Suppressor macrophage treated with lipopolysaccharide for 4 hours (primary cell): ENCODE data around the gene ACP2.
"Not testable (repeated sequence)": the region's sequence is repeated elsewhere in the genome, so short reads cannot be mapped to it uniquely, and the experiment has no call there.

Experiments used
- DNase-seq: peaks from one replicate; pipeline ENCODE4 v3.0.0-alpha.2; 2020

ACP2 gene

DNA sequence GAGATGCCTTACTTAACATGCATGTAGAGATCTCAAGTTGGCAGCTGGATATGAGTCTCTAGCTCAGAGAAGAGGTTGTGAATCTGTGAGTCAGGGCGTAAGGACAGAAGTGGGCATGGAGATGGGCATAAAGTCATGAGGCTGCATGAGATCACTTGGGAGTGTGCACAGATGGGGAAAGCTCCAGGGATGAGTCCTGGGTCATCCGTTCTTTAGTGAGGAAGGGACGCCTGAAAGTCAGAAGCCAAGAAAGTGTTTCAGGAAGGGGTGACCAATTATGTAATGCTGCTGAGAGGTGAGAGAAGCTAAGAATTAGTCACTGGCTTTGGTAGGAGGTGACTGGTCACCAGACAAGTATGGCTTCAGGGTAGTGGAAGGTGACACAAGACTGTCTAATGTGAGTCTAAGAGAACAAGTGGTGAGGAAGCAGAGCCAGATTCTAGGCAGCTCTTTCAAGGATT is 6.7 kb downstream of the ACP2 start:
- DNase-seq = peak; percentile 96

- no peak for DNase-seq
Observed at GRCh38 chr11:47239852-47240251, 8.8 kb downstream of the ACP2 start.

- DNase-seq = no peak
Observed at GRCh38 chr11:47236482-47236881, 12.1 kb downstream of the ACP2 start.

DNA sequence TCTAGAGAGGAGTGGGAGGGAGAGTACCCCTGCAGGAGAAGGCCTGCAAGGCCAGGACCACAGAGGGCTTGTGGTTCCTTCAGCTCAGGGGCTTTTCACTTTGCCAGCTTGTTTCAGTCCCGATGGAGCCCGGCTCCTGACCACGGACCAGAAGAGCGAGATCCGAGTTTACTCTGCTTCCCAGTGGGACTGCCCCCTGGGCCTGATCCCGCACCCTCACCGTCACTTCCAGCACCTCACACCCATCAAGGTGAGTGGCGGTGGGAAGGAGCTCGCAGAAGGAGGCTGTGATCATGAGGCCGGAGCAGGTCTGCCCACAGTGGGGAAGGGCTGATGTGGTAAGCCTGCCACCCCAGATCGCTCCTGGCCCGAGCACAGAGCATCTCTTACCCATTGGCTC is 13.5 kb downstream of the ACP2 start:
- DNase-seq = no peak

GRCh38 chr11:47234669-47235100 is 13.9 kb downstream of the ACP2 start:
- DNase-seq = no peak

DNA sequence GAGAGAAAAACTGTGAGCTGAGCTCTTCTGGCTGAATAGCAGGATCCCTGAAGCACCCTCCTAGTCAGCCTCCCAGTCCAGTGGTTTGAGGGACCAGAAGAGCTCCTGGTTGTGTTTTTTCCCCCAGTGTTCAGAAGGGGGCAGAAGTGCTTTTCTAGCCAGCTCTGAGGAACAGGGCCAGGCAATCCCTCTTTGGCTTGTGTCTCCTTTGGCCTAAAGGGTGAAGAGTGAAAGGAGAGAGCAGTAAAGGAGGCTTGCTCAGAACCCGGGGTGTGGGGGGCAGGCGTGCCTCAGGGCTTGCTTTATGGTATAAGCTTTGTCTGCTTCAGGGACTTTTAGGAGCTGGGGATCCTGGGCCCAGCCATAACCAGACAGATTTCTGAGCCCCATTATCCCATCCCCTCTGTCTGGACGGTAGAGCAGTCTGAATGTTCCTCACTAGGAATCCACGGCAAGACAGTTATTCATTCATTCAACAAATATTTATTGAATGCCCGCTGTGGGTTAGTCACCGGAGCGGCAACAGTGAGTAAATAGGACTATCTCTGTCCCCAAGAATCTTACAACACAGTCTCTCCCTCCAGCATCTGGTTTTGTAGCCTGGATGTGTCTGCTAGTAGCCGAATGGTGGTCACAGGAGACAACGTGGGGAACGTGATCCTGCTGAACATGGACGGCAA is 14.5 kb downstream of the ACP2 start:
- peak; percentile 68 for DNase-seq

DNA sequence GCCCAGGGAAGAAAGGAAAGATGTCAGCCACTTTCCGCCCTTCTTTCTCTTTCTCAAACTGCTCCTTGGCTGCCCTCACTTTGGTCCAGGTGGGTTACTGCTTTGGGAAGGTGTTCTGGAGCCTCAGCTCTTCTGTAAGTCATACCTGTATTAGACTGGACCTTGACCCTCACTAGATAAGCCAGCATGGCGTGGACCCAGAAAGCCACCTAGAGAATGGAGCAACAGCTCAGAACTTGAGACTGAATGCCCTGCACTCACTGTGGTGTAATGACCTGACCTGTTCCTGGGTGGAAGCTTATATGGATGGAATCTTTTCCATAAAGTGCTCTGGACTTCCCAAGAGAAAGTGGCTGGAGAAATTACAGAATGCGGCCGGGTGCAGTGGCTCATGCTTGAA is 15.6 kb downstream of the ACP2 start:
- no peak for DNase-seq

GRCh38 chr11:47229161-47229560 is 19.5 kb downstream of the ACP2 start:
- no peak for DNase-seq

DNA sequence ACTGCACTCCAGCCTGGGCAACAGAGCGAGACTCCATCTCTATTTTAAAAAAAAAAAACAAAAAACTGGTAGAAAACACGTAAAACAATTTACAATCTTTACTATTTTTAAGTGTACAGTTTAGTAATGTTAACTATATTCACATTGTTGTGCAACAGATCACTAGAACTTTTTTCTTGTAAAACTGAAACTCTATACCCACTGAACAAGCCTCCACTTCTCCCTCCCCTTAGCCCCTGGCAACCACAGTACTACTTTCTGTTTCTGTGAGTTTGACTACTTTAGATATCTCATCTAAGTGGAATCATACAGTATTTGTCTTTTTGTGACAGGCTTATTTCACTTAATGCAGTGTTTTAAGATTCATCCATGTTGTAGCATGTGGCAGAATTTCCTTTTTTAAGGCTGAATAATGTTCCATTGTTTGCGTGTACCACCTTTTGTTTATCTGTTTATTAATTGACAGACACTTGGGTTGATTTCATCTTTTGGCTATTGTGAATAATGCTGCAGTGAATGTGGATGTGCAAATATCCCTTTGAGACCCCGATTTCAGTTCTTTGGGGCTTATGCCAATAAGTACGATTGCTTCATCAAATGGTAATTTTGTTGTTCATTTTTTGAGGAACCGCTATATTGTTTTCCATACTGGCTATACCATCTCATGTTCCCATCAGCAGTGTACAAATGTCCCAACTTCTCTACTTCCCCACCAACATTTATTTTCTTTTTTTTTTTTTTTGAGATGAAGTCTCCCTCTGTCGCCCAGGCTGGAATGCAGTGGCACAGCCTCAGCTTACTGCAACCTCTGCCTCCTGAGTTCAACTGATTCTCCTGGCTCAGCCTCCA is 22.8 kb downstream of the ACP2 start:
- peak; percentile 83 for DNase-seq

DNA sequence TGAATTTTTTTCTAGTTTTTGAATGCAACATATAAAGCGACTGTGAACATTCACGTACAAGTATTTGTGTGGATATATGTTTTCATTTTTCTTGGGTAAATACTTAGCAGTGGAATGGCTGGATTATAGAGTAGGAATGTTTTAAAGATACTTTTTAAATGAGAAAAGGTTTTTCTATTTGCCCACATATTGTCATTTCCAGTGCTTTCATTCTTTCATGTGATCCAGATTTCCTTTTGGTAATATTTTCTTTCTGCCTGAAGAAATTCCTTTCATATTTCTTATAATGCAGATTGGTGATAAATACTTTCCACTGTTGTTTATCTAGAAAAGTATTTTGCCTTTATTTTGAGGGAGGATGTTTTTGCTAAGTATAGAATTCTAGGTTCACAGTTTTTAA is 25.9 kb downstream of the ACP2 start:
- no peak for DNase-seq

- DNase-seq = peak; percentile 39
Observed at GRCh38 chr11:47220401-47220821, 28.2 kb downstream of the ACP2 start.

GRCh38 chr11:47216121-47216798 is 32.4 kb downstream of the ACP2 start:
- peak; percentile 57 for DNase-seq

GRCh38 chr11:47215366-47215910 is 33.2 kb downstream of the ACP2 start:
- no peak for DNase-seq

DNA sequence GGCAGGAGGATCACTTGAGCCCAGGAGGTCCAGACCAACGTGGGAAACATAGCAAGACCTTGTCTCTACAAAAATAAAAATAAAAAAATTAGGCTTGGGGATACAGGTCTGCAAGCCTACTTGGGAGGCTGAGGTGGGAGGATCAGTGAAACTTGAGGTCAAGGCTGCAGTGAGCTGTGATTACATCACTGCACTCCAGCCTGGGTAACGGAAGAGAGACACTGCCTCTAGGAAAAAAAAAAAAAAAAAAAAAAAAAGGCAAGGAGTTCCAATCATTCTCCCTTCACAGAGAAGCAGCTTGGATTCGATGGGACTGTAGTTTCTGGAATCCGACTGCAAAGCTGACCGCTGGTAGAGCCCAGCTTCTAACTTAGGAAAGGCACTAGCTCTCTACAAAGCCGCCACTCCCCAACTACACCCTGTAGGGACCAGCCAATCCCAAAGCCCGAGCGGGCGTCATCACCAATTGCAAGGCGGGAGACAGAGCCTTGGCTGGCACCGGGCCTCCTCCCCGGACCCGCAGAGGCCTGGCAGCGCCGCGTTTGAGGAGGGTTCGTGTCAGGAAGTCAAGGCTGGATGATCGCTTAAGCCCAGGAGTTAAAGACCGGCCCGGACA is 34.6 kb downstream of the ACP2 start:
- DNase-seq = peak; percentile 93

DNA sequence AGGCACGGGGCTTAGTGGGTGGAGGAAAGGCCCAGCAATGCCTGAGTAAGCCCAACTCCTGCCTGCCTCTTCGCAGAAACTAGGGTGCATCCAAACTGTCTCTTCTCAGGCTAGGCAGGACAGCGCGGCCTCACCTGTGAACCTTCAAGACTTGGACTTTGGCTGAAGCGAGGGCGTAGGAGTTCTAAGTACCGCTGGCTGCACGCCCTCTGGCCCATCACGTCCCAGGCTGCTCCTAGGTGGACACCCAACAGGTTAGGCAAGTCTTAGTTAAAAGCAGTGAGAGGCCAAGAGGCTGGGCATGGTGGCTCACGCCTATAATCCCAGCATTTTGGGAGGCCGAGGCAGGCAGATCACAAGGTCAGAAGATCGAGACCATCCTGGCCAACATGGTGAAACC is 35.7 kb downstream of the ACP2 start:
- DNase-seq = no peak

DNA sequence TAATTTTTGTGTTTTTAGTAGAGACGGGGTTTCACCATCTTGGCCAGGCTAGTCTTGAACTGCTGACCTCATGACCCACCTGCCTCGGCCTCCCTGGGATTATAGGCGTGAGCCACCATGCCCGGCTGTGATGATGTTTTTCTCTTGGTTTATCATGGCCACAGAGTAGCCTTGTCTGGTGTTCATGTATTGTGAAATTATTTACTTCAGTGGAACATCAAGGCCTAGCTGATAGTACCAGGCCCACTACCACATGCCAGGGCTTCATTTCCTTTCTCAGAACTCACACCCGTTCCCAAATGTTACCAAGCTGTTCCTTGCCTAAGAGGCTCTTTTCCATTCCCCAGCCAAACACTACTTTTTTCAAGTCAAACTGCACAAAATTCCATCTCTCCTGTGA is 40.0 kb downstream of the ACP2 start:
- DNase-seq = no peak

DNA sequence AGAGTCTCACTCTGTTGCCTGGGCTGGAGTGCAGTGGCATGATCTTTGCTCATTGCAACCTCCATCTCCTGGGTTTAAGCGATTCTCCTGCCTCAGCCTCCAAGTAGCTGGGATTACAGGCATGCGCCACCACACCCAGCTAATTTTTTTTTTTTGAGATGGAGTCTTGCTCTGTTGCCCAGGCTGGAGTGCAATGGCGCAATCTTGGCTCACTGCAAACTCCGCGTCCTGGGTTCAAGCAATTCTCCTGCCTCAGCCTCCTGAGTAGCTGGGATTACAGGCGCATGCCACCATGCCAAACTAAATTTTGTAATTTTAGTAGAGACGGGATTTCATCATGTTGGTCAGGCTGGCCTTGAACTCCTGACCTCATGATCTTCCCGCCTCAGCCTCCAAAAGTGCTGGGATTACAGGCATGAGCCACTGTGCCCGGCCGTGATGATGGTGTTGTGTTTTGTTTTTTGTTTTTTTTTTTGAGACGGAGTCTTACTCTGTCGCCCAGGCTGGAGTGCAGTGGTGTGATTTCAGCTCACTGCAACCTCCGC is 40.5 kb downstream of the ACP2 start:
- DNase-seq = not testable (repeated sequence)

DNA sequence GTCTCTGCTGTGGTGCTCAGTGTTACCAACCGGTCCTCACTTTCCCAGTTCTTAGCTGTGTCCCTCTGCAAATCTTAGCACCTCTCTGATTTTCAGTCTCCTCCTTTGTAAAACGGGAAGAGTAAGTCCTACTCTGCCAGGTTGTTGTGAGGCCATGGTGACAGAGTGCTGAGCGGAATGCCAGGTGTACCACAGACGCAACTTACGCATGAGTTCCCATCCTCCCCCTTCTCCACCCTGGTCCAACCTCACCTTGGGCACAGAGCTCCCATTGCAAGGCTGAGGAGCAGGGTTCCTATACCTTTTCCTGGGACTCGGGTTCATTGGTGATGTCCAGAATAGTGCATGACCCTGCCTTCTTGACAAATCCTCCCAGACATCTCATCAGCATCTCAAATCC is 41.2 kb downstream of the ACP2 start:
- no peak for DNase-seq

- not testable (repeated sequence) for DNase-seq
Observed at GRCh38 chr11:47206577-47206976, 42.0 kb downstream of the ACP2 start.

DNA sequence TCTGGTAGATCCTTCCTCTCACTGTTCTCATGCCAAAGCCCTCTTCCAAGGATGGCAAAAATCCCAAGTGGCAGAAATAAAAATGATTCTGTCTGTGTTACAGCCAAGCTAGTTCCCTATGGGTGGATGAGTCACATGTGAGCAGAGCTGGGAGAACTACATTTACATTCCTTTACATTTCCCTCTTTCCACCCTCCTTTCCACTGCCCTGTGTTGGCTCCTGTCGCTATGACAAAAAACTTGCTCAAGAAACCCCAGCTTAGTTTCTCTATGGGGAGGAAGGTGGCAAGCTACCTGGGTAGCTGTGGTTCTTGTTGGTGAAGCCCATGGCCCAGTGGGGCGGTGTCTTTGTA is 44.0 kb downstream of the ACP2 start:
- DNase-seq = no peak

- DNase-seq = no peak
Observed at GRCh38 chr11:47202576-47202975, 46.0 kb downstream of the ACP2 start.

- DNase-seq = no peak
Observed at GRCh38 chr11:47201015-47201414, 47.6 kb downstream of the ACP2 start.

DNA sequence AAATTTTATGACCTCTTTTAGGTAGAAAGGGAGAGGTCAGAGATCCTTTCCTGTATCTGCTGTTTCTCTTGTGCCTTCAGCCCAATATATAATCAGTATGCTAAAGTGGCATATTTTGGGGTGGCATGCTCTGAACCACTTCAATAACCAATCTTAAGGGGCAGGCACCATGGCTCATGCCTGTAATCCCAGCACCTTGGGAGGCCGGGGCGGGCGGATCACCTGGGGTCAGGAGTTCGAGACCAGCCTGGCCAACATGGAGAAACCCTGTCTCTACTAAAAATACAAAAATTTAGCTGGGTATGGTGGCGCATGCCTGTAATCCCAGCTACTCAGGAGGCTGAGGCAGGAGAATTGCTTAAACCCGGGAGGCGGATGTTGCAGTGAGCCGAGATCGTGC is 50.5 kb downstream of the ACP2 start:
- DNase-seq = not testable (repeated sequence)
